ENCODE results near the gene CD84.
A peak's percentile ranks its signal among the peaks of the same experiment; 100 is the strongest.
"Not testable (repeated sequence)": the region's sequence is repeated elsewhere in the genome, so short reads cannot be mapped to it uniquely, and the experiment has no call there.

Gene CD84, protein sequence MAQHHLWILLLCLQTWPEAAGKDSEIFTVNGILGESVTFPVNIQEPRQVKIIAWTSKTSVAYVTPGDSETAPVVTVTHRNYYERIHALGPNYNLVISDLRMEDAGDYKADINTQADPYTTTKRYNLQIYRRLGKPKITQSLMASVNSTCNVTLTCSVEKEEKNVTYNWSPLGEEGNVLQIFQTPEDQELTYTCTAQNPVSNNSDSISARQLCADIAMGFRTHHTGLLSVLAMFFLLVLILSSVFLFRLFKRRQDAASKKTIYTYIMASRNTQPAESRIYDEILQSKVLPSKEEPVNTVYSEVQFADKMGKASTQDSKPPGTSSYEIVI

GRCh38 chr1:160579216-160579701 is at the start of gene CD84:
Gene CD84 (minus strand): TSS chr1:160579496. CDS start chr1:160579437, 59 bp downstream.
- in situ Hi-C loops (cut with HindIII; ENCODE audit: low pct_ligation_motif_present, low pct_unique_long_range_greater_than_20kb, low sequenced_read_pairs): no loop called here
- DNase-seq: no peak

DNA sequence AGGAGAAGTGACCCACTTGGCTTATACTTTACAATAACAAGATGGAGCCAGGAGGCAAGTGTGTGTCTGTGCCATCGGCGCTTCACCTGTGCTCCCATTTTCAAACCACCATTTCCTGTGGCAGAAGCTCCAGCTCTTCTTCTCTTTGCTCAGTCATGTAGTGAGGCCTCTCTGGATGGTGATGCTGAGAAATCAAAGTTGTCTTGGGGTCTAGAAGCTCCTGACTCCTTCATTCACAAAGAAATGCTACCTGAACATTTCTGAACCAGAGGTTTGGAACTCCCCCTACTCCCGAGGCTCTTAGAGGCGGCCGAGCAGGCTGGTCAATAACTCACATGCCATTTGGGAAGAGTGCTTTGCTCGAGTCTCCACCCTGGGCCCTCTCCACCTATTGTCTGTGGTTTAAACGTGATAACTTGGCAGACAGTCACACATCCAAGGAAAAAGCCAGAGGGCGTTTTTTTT is 49.5 kb upstream of the CD84 start:
- in situ Hi-C loops (cut with HindIII; ENCODE audit: low pct_ligation_motif_present, low pct_unique_long_range_greater_than_20kb, low sequenced_read_pairs): no loop called here
- no peak for DNase-seq

- DNase-seq; in situ Hi-C loops (cut with HindIII; ENCODE audit: low pct_ligation_motif_present, low pct_unique_long_range_greater_than_20kb, low sequenced_read_pairs): not testable (repeated sequence)
Measured at GRCh38 chr1:160627677-160628289, 48.5 kb upstream of the CD84 start.

DNA sequence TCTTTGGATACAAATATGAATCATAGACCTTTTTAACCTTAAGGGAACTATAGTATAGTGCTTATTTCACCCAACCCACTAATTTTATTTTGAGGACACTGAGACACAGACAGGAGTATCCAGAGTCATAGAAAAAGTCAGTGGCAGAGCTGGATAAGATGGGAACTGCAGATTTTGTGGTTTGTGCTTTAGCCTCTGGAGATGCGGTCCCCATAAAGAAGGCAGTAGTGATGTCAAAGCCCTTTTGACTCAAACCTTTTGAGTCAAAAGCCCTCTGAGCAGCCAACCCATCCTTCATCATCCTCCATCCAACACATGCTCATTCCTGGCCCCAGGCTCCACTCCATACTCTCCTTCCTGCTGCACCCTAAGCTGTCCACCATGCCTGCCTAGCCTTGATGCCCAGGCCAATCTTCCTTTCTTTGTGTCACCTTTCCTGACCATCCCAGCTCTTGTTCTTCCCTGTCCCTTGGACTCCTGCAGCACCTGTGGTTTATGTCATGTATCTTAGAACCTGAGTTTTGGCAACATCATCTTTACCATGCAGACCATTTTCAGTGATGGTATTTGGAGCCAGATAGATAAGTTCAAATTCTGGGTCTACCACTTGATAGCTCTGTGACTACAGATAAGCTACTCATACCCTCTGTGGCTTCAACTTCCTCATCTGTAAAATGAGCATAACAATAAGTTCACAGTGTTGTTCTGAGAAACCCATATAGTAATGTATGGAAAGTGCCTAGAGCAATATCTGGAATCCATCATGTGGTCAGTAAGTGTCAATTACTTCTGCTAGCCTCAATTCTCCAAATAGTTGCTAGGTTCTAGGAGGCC is 47.4 kb upstream of the CD84 start:
- no peak for DNase-seq
- in situ Hi-C loops (cut with HindIII; ENCODE audit: low pct_ligation_motif_present, low pct_unique_long_range_greater_than_20kb, low sequenced_read_pairs): no loop called here

DNA sequence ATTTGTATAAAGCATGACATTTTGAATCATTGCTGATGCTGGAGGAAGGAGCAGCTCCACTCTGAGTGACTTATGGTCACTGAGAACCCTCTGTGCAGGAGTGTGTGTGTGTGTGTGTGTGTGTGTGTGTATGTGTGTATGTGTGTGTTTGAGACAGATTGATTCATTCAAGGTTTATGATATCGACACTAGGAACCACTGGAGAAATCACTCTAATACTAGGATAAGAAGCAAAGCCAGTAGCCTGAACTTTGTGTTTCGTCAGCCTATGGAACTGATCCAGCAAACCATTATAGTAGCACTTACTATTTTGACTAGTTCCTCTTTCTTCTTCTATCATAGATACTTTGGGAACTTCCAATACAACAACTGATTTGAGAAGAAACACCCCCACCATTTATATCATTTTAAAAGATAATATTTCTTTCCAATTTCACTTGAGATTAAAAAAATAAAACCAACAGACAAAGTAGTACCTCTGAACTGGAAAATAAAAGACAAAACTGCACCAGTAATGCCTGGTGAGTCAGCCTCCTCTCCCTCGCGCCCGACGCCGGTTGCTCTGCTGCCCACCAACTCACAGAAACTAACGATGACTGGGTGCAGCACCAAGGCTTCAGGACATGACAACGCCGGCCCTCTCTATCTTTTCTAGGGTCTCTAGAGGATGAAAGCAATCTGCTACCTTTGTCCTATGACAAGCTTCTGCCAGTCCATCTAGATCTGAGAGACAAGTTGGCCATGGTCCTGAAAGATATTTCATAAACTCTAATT is 46.6 kb upstream of the CD84 start:
- in situ Hi-C loops (cut with HindIII; ENCODE audit: low pct_ligation_motif_present, low pct_unique_long_range_greater_than_20kb, low sequenced_read_pairs): no loop called here
- no peak for DNase-seq

DNA sequence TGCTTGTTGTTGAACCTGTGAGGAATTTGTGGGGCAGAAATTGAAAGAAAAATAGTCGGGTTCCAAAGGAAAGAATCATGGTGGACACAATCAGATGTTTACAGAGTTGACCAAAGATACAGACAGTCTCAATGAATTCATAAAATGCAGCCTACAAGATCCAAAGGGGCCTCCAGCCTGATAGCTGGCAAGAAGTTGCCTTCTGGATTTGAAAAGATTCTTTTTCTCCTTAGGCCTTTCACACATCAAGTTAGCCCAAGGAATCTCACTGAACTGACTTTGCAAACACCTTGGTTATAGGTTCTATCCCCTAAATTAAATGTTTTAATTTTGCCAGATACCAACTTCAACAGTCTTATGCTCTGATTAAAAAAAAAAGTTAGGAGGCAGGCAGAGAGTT is 46.0 kb upstream of the CD84 start:
- in situ Hi-C loops (cut with HindIII; ENCODE audit: low pct_ligation_motif_present, low pct_unique_long_range_greater_than_20kb, low sequenced_read_pairs): no loop called here
- no peak for DNase-seq

DNA sequence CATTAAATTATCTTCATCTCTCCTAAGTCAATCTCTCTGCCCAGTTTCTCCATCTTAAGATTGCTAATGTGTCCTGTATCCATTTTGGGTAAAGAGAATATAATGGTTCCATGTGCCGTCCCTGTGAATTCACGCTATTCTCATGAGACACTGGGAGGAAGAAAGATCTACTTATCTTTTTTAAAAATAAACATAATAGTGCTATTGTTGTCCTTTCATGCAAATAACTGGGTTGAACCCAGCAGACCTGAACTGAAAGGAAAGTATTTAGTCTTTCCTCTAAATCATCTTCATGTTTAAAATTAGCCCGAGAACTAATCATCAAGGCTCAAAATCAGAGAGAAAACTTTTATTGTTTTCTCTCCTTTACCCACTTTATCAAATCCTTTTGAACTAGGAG is 45.2 kb upstream of the CD84 start:
- DNase-seq: no peak
- in situ Hi-C loops (cut with HindIII; ENCODE audit: low pct_ligation_motif_present, low pct_unique_long_range_greater_than_20kb, low sequenced_read_pairs): no loop called here

DNA sequence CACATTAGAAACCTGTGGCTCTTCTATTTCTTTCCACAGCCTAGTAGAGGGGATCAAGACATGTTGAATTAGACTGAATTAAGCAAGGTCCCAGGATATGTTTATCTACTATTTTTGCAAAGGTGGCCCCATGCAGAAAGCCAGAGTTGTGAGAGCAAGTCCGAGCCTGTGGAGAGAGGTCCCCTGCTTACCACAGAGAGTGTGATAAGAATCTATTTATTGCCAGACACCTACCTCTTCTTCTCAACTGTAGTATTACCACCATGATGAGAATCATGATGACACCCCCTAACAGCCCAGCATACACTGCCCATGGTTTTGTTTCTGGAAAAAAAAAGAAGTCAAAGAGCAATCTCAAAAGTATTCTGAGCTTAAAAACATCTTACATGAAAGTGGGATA is 44.6 kb upstream of the CD84 start:
- in situ Hi-C loops (cut with HindIII; ENCODE audit: low pct_ligation_motif_present, low pct_unique_long_range_greater_than_20kb, low sequenced_read_pairs): no loop called here
- no peak for DNase-seq

DNA sequence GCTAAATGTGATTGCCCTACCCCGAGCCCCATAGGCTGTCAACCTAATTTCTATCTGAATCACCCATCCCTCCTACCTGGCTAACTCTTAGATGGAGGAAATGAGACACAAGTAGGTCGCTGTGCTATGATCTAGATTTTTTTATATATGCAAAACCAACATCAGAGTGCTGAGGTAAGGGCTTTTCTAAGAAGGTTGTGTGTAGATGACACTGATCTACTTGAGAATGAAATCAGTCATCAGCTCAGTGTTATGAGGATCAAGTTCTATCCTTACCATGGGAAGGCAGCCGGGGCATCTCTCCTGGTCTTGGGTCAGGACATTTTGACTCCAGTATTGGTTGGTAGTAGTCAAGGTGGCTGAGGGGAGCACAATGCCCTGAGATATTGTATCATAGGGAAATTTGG is 43.9 kb upstream of the CD84 start:
- no peak for DNase-seq
- in situ Hi-C loops (cut with HindIII; ENCODE audit: low pct_ligation_motif_present, low pct_unique_long_range_greater_than_20kb, low sequenced_read_pairs): no loop called here

DNA sequence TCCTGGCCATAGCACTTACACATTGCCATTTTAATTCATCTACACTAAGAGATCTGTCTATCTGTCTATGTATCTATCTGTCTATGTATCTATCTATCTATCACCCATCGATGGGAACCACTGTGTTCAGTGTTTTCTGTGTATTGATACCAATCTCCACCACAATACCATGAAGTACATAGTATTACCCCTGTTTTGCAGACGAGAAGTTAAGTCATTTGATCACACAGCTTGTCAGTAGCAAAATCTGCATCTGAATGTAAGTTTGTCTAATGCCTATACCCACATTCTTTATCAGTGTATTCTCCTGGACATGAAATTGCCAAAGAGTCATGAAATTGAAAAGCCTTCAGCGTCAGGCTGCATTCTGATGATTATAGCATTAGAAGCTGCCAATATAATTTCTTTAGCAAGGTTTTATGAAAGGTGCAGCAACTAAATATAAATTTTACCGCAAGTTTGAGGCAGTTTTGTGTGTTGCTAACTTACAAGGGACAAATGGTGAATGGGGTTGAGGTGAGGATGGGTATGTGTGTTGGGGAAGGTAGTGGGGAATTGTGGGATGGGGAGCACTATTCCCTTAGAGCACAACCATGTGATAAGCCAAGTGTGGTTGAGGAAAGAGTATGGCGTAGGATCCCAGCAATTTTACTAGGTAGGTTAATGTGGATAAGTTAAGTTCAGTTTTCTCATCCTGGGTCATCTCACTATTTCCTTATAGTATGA is 43.4 kb upstream of the CD84 start:
- in situ Hi-C loops (cut with HindIII; ENCODE audit: low pct_ligation_motif_present, low pct_unique_long_range_greater_than_20kb, low sequenced_read_pairs): no loop called here
- no peak for DNase-seq

DNA sequence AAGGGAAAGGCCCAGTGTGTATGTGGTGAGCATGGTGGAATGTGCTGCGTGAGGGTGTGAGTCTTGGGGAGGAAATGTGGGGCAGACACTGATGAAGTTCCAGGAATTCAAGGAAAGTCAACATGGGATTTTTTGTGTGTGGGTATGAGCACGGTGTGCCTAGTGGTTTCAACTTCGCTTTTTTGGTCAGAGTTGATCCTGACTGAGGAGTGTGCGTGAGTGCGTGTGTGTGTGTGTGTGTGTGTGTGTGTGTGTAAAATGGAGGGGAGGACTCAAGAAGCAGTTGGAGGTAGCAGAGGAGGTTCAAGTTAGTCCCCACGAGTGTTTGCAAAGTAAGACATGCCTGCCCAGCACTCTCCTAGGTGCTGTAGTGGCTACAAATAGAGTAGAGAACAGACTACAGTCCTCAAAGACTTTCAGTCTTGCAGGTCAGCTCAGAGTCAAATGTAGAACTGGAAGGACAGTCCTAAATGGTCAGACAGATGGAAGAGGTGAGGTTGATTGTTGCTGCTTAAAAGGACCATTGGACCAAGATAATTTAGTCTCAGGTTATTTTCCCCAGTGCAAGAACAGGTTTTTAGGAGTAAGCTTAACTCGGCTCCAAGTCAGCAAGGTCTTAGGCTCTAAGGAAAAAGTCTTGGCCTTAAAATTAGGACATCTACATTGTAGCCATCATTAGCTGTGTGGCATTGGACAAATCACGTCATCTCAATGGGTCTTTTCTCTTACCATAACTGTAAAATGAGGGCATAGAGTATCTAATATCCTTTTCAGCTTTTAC is 42.5 kb upstream of the CD84 start:
- in situ Hi-C loops (cut with HindIII; ENCODE audit: low pct_ligation_motif_present, low pct_unique_long_range_greater_than_20kb, low sequenced_read_pairs): no loop called here
- DNase-seq: no peak

DNA sequence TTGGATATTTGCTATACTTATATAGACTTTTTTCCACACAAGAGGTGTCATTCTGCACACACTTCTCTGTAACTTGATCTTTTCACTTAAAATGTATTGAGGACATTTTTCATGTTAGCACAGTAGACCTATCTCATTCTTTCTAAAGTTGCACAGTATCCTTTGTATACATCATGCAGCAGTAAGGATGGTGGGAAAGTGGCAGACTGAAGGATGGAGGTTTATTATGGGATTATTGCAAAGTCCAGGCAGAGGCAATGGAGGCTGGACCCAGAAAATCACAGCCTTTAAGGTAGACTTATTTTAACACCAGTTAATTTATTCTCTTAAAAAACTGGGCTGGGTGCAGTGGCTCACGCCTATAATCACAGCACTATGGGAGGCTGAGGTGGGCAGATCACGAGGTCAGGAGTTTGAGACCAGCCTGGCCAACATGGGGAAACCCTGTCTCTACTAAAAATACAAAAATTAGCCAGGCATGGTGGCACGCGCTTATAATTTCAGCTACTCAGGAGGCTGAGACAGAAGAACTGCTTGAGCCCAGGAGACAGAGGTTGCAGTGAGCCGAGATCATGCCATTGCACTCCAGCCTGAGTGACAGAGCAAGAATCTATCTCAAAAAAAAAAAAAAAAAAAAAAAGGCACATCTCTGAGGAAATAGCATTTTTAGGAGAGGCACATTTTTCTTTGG is 41.8 kb upstream of the CD84 start:
- in situ Hi-C loops (cut with HindIII; ENCODE audit: low pct_ligation_motif_present, low pct_unique_long_range_greater_than_20kb, low sequenced_read_pairs): no loop called here

GRCh38 chr1:160619742-160620277 is 40.5 kb upstream of the CD84 start:
- DNase-seq: no peak
- in situ Hi-C loops (cut with HindIII; ENCODE audit: low pct_ligation_motif_present, low pct_unique_long_range_greater_than_20kb, low sequenced_read_pairs): no loop called here

More for the DNA sequence above, 41.8 kb upstream of the CD84 start:
- DNase-seq: no peak

GRCh38 chr1:160618763-160619274 is 39.5 kb upstream of the CD84 start:
- peak; percentile 16 for DNase-seq
- in situ Hi-C loops (cut with HindIII; ENCODE audit: low pct_ligation_motif_present, low pct_unique_long_range_greater_than_20kb, low sequenced_read_pairs): no loop called here

- DNase-seq: no peak
- in situ Hi-C loops (cut with HindIII; ENCODE audit: low pct_ligation_motif_present, low pct_unique_long_range_greater_than_20kb, low sequenced_read_pairs): no loop called here
Measured at GRCh38 chr1:160618327-160618726, 39.0 kb upstream of the CD84 start.

DNA sequence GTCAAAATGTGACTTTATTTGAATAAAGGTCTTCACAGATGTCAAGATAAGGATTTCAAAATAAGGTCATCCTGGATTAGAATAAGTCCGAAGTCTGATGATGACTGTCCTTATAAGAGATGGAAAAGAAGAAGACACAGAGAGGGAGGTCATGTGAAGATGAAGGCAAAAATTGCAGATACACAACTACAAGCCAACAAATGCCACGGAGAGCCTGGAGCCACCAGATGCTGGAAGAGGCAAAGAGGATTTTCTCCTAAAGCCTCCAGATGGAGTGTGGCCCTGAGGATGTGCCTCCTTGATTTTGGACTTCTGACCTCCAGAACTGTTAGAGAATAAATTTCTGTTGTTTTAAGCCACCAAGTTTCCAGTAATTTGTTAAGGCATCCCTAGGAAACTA is 36.4 kb upstream of the CD84 start:
- in situ Hi-C loops (cut with HindIII; ENCODE audit: low pct_ligation_motif_present, low pct_unique_long_range_greater_than_20kb, low sequenced_read_pairs): no loop called here
- DNase-seq: no peak

All from ACHN (cell line).